Measurements from ENCODE around the gene MERTK. TPM values are rescaled to one million over a fixed set of nuclear protein-coding genes. Genes with fewer than 3 reads are reported as not detected.

The MERTK gene
- total and polyA plus RNA-seq, 4 donors: 9.6 to 61.3 (median 24.2) TPM

DNA sequence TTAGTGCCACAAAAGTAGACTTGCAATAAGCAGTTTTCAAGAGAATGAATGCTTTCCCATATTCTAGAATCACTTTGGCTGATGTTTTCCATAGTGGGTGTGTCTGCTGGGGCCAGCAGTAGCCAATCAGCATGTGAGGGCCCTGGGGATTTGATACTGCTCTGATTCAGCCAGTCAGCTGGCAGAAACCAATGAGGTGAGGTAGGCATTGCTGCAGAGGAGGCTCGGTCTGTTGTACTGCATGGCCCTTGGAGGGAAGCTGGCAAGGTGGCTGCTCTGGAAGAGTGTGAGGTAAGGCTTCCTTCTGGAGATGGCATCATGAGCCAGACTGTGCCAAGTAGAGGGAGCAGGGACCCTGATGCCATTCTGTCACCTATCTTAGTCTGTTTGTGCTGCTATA is 179.4 kb downstream of the MERTK start:
- H3K27me3 ChIP-seq (ENCODE audit: control insufficient read depth in 1 of 2, insufficient read depth in 2 of 2, low read length in 1 of 2): peaks cover 0 to 2% of the 10 kb centered on the region in 2 donors

More for the DNA sequence above, 179.4 kb downstream of the MERTK start:
- Histone ChIP-seq H3K36me3 (ENCODE audit: control insufficient read depth in 1 of 2, insufficient read depth in 2 of 2, low read length in 1 of 2) (peaks cover 2 to 5% of the 10 kb centered on the region in 2 donors), H3K4me3 (ENCODE audit: low read length in 2 of 2) (no peak overlapping the region), H3K4me1 (ENCODE audit: control insufficient read depth in 1 of 2, insufficient read depth in 2 of 2, low read length in 2 of 2) (no peaks in the 10 kb centered on the region), H3K27ac (ENCODE audit: low read depth in 1 of 2, low read length in 2 of 2) (no peak overlapping the region), H3K9me3 (ENCODE audit: control insufficient read depth, low read length) (no peaks in the 10 kb centered on the region)
- DNase-seq: no peak
- 56 to 65% methylated on average over 1 of the region's 1 CpG for WGBS, 2 donors
- no peak for ATAC-seq (ENCODE audit: low FRiP score)
- intact Hi-C loops (cut with DNase I): no loop called here

Other genes with a start within 250 kb of the MERTK start
- 10 to 100 TPM; 29.2 to 35.1 TPM for gene ANAPC1, start 14.4 kb upstream of the MERTK start, total RNA-seq
- 1 to 10 TPM; 4.1 to 6.3 TPM for gene ANAPC1, start 14.4 kb upstream of the MERTK start, polyA plus RNA-seq
- gene TMEM87B, start 156.7 kb downstream of the MERTK start, total RNA-seq: 10 to 100 TPM; 28.3 to 31.5 TPM
- gene TMEM87B, start 156.7 kb downstream of the MERTK start, polyA plus RNA-seq: 10 to 100 TPM in 1 of 2 donors, 1 to 10 TPM in 1; 5.4 to 11.6 TPM
- 1 to 10 TPM; 4.5 to 6.1 TPM for gene FBLN7, start 239.8 kb downstream of the MERTK start, total RNA-seq
- 10 to 100 TPM in 1 of 2 donors, 1 to 10 TPM in 1; 2.6 to 13.5 TPM for gene FBLN7, start 239.8 kb downstream of the MERTK start, polyA plus RNA-seq